GM18907 (cell line): Measurements from ENCODE around the gene KLKB1.

Experiments used
- ATAC-seq: cut with Tn5 transposase; IDR thresholded peaks from one replicate; pipeline ENCODE4 v1.9.1; 2021; ENCODE audit warnings: mild to moderate bottlenecking, moderate library complexity; ENCODE audit not compliant: unreplicated experiment

Gene KLKB1

GRCh38 chr4:186304866-186305505, 77.7 kb downstream of the KLKB1 start:
- ATAC-seq: no peak

- no peak for ATAC-seq
Observed at GRCh38 chr4:186307497-186307896, 80.2 kb downstream of the KLKB1 start.

DNA sequence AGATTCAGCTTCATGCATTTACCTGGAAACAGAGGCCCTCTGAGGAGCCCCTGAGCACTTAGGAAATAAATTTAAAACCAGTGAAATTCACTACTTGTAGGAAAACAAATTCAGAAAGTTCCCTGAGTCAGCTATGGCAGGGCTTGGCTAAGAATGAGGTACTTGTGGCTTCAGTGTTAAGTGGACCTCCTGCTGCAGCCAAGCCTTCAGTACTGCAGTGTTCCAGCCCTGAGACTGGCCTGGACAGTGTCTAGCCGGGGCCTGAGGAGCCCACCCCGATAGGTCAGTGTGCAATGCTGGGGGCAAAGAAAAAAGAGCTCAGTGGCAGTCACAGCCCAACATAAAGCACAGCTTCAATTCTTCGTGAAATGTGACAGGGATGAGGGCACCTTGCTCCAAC, 80.6 kb downstream of the KLKB1 start:
- ATAC-seq: no peak
